ENCODE data around the gene ATG101. TPM values are rescaled to one million over a fixed set of nuclear protein-coding genes. Genes with fewer than 3 reads are reported as not detected.

The ATG101 gene
- total RNA-seq, 4 donors from 2014 or later = 36.7 to 60.2 (median 52.6) TPM

DNA sequence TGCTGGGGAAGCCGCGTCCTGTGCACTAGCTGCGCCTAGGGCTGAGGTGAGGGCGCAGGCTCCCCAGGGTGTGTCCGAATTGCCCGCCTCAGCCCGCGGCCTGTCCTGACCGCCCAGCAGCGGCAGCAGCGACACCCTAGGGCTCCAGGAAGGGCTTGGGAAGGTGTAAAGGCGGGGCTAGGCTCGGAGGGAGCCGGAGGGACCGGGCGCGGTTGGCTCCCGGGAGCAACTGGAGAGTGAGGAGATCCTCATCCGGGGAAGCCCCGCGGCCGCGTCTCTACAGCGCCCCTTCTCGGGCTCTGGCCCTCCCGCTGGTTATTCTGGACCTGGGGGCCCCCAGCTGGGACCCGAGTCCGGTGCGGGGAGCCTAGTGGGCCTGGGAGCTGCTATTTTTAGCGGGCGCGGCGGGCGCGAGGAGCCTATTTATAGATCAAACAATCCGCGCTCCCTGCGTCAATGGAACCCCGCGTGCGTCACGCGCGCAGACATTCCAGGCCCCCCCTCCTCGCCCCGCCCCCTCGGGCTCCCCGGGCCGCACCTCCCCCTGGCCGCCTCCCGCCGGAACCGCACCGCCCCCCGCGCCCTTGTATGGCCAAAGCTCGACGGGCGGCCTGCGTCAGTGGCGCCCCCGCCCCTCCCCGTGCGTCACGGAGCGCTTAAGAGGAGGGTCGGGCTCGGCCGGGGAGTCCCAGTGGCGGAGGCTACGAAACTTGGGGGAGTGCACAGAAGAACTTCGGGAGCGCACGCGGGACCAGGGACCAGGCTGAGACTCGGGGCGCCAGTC lies 18.8 kb upstream of the ATG101 start, which contains the start of gene NR4A1:
Gene NR4A1, plus strand, starts transcription at position 685 of the 784 bp plus-strand sequence. CDS start 2,887 bp downstream, outside the sequence.
- Histone ChIP-seq H3K27me3 (no peaks in the 10 kb centered on the region), H3K4me1 (peaks cover 0 to 72% (median 14%) of the 10 kb centered on the region in 3 donors), H3K9me3 (no peaks in the 10 kb centered on the region), H3K36me3 (peaks cover 0 to 23% of the 10 kb centered on the region in 2 donors), H3K4me3 (peak within 1 kb of the TSS; percentile 70 to 83), H3K27ac (peak within 1 kb of the TSS; percentile 96 to 100 (median 98))
- ATAC-seq = peak; percentile 87
- WGBS, 2 donors (ENCODE audit: low coverage in 1 of 2) = no CpG with 5 or more reads among the region's 77 CpGs
- TF ChIP-seq CTCF (IDR thresholded peaks at IDR 0.05) (peak in 1 of 4 experiments; percentile 32), POLR2A (IDR thresholded peaks at IDR 0.05) (peak; percentile 95 to 97), POLR2AphosphoS5 (IDR thresholded peaks at IDR 0.05) (peak; percentile 97), EP300 (IDR thresholded peaks at IDR 0.05) (peak; percentile 99)

GRCh38 chr12:52052468-52053186 lies 17.2 kb upstream of the ATG101 start:
- Histone ChIP-seq H3K27me3 (no peaks in the 10 kb centered on the region), H3K9me3 (no peaks in the 10 kb centered on the region), H3K27ac (peak overlapping the region; percentile 96 to 100 (median 98)), H3K4me3 (peak overlapping the region; percentile 70 to 83), H3K4me1 (peaks cover 0 to 72% (median 12%) of the 10 kb centered on the region in 3 donors), H3K36me3 (peaks cover 0 to 40% of the 10 kb centered on the region in 2 donors)
- 75% methylated on average over 3 of the region's 7 CpGs; no CpG with 5 or more reads in 1 of the 2 donors for WGBS, 2 donors (ENCODE audit: low coverage in 1 of 2)
- no peak for TF ChIP-seq CTCF (IDR thresholded peaks at IDR 0.05)
- TF ChIP-seq POLR2AphosphoS5 (IDR thresholded peaks at IDR 0.05) = no peak
- TF ChIP-seq POLR2A (IDR thresholded peaks at IDR 0.05) = no peak
- no peak for TF ChIP-seq EP300 (IDR thresholded peaks at IDR 0.05)
- no peak for ATAC-seq

- H3K4me3 ChIP-seq = peak overlapping the region in 1 of 2 donors; percentile 70
- peaks cover 0 to 50% of the 10 kb centered on the region in 2 donors for H3K36me3 ChIP-seq
- peak overlapping the region; percentile 96 to 100 (median 98) for H3K27ac ChIP-seq
- H3K27me3 ChIP-seq = no peaks in the 10 kb centered on the region
- H3K4me1 ChIP-seq = peaks cover 0 to 82% (median 12%) of the 10 kb centered on the region in 3 donors
- H3K9me3 ChIP-seq = no peaks in the 10 kb centered on the region
- no peak for ATAC-seq
- TF ChIP-seq POLR2AphosphoS5 (IDR thresholded peaks at IDR 0.05) (no peak), POLR2A (IDR thresholded peaks at IDR 0.05) (no peak), EP300 (IDR thresholded peaks at IDR 0.05) (no peak), CTCF (IDR thresholded peaks at IDR 0.05) (no peak)
- WGBS, 2 donors (ENCODE audit: low coverage in 1 of 2) = 28 to 60% methylated on average over 1 to 2 of the region's 9 CpGs
Measured at GRCh38 chr12:52053536-52054209, 16.1 kb upstream of the ATG101 start.

GRCh38 chr12:52054231-52054832 lies 15.4 kb upstream of the ATG101 start:
- H3K4me1 ChIP-seq = peaks cover 0 to 88% (median 12%) of the 10 kb centered on the region in 3 donors
- H3K27ac ChIP-seq = peak overlapping the region; percentile 11 to 100 (median 97)
- TF ChIP-seq POLR2AphosphoS5 (IDR thresholded peaks at IDR 0.05) (no peak), POLR2A (IDR thresholded peaks at IDR 0.05) (no peak), EP300 (IDR thresholded peaks at IDR 0.05) (no peak), CTCF (IDR thresholded peaks at IDR 0.05) (no peak)
- ATAC-seq = no peak
- H3K27me3 ChIP-seq = no peaks in the 10 kb centered on the region
- peaks cover 0 to 55% of the 10 kb centered on the region in 2 donors for H3K36me3 ChIP-seq
- H3K4me3 ChIP-seq = peak overlapping the region in 1 of 2 donors; percentile 70
- 45 to 71% methylated on average over 3 to 5 of the region's 21 CpGs for WGBS, 2 donors (ENCODE audit: low coverage in 1 of 2)
- no peaks in the 10 kb centered on the region for H3K9me3 ChIP-seq

All from gastroesophageal sphincter (tissue), 4 donors.